Measurements from ENCODE around the gene TMCC2. TPM values are rescaled to one million over a fixed set of nuclear protein-coding genes. Genes with fewer than 3 reads are reported as not detected.

The TMCC2 gene
- total and polyA plus RNA-seq, 3 donors from 2014 or later: 8.5 to 14.7 (median 12.1) TPM

- 95% methylated on average over 8 of the region's 8 CpGs for WGBS, 2 donors
- no peaks in the 10 kb centered on the region for H3K27me3 ChIP-seq
- intact Hi-C loops (cut with DNase I; ENCODE audit: low total_unique reads): no loop called here
- no peak for TF ChIP-seq POLR2A (IDR thresholded peaks at IDR 0.05)
- no peak for TF ChIP-seq CTCF (IDR thresholded peaks at IDR 0.05)
- no peaks in the 10 kb centered on the region for H3K36me3 ChIP-seq (ENCODE audit: low read depth, missing control alignments)
- DNase-seq: no peak
- peaks cover 7% of the 10 kb centered on the region for H3K4me1 ChIP-seq
- no peak overlapping the region for H3K27ac ChIP-seq
- no peak overlapping the region for H3K4me3 ChIP-seq
- H3K9me3 ChIP-seq: no peaks in the 10 kb centered on the region
Observed at GRCh38 chr1:205236526-205236925, 8.8 kb downstream of the TMCC2 start.

DNA sequence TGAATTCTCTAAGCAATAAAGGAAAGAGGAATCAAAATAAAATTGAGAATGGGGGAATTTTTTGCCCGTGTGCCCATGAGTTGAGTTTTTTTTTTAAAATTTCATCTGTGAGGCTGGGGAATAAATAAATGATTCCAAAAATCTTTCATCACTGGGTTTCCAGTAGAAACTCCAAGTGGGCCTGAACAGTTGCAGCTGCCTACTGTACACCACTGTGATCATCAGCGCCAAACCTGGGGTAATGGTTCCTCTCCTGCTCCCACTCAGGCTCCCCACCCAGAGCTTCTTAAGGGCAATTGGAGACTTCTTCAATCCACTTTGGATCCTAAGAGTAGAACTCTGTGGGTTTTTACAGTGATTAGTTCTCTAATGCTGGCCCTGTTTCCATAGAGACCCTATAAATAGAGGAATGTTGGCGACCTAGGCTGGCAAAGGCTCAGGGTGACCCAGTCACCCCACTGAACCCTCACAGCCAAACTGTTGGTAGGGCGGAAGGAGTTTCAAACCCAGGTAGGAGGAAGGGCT lies 9.3 kb downstream of the TMCC2 start:
- Histone ChIP-seq H3K4me3 (no peak overlapping the region), H3K4me1 (peaks cover 7% of the 10 kb centered on the region), H3K27me3 (no peaks in the 10 kb centered on the region), H3K9me3 (no peaks in the 10 kb centered on the region), H3K27ac (no peak overlapping the region), H3K36me3 (ENCODE audit: low read depth, missing control alignments) (no peaks in the 10 kb centered on the region)
- TF ChIP-seq POLR2A (IDR thresholded peaks at IDR 0.05) (no peak), CTCF (IDR thresholded peaks at IDR 0.05) (no peak)
- 73 to 76% methylated on average over 4 of the region's 4 CpGs for WGBS, 2 donors
- no peak for DNase-seq
- intact Hi-C loops (cut with DNase I; ENCODE audit: low total_unique reads): no loop called here

DNA sequence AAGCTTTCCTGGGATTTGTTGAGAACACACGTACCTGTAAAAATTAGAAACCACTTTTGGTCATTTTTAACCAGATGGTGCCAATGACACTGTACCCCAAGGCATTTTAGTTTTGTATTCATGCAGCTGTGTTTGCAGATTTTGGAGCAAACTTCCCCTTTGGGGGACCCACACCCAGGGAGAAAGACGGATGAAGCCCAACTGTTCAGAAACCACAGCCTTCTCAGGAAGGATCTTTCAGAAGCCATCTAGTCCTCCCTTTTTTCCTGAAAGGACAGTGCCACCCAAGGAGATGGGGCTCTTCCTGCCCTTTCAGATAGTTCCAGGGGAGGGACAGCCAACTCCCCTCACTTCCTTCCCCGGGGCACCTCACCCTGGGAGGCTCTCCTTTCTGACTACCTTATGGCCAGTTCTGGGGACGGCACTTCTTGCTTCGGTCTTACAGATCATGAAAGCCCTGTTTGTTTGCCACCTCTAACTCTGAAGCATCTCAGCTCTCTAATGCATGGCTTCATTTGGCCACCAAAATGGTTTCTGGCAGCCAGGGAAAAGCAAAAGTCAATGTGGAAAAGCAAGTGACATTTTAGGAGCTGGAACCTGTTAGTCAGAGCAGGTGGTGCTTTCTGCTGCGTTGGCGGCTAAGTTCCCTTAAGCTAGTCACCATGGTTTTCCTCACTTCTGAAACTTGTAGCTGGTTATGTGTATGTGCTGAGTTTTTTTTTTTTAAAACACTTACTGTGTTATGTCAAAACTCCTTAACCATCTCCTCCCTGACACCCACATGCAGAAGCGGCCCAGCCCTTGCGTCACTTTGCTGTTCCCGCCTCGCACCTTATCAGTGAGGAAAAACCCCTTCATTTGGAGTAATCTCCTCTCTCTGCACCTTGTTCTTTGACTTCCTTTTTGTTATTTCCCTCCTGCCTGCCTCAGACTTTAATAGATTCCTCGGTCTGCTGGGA lies 10.1 kb downstream of the TMCC2 start:
- Histone ChIP-seq H3K4me3 (no peak overlapping the region), H3K27me3 (no peaks in the 10 kb centered on the region), H3K27ac (no peak overlapping the region), H3K9me3 (no peaks in the 10 kb centered on the region), H3K36me3 (ENCODE audit: low read depth, missing control alignments) (no peaks in the 10 kb centered on the region), H3K4me1 (peaks cover 7% of the 10 kb centered on the region)
- intact Hi-C loops (cut with DNase I; ENCODE audit: low total_unique reads): no loop called here
- TF ChIP-seq CTCF (IDR thresholded peaks at IDR 0.05) (no peak), POLR2A (IDR thresholded peaks at IDR 0.05) (no peak)
- DNase-seq: no peak
- 79 to 87% methylated on average over 11 to 12 of the region's 12 CpGs for WGBS, 2 donors

DNA sequence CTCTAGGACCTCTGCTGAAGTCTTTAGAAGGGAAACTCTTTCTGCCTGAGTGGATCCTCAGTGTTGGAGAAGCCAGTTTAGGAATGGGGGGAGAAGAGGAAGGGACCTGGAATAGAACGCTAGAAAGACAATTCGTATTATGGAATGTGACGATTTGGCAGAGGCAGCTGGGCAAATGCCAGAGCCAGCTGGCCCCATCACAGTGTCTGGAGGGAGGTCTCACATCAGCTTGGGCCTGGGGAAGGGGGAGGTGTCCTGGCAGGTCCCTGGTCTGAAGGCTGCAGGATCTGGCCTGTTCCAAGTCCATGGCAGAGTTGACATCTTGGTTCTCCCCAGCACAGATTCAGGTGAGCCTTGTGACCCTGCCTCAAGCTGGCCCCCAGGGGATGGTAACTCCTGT lies 11.3 kb downstream of the TMCC2 start:
- Histone ChIP-seq H3K27ac (no peak overlapping the region), H3K9me3 (no peaks in the 10 kb centered on the region), H3K36me3 (ENCODE audit: low read depth, missing control alignments) (no peaks in the 10 kb centered on the region), H3K27me3 (no peaks in the 10 kb centered on the region), H3K4me1 (peaks cover 7% of the 10 kb centered on the region), H3K4me3 (no peak overlapping the region)
- 45 to 70% methylated on average over 3 of the region's 3 CpGs for WGBS, 2 donors
- DNase-seq: no peak
- intact Hi-C loops (cut with DNase I; ENCODE audit: low total_unique reads): no loop called here
- TF ChIP-seq POLR2A (IDR thresholded peaks at IDR 0.05): no peak
- no peak for TF ChIP-seq CTCF (IDR thresholded peaks at IDR 0.05)

All from testis (tissue), 3 donors.